GM19351 (cell line): ENCODE measurements around the gene ITM2A.

Experiments used
- ATAC-seq: cut with Tn5 transposase; IDR thresholded peaks from one replicate; pipeline ENCODE4 v1.9.1; 2021; ENCODE audit warnings: mild to moderate bottlenecking, moderate library complexity; ENCODE audit not compliant: unreplicated experiment

Gene ITM2A

DNA sequence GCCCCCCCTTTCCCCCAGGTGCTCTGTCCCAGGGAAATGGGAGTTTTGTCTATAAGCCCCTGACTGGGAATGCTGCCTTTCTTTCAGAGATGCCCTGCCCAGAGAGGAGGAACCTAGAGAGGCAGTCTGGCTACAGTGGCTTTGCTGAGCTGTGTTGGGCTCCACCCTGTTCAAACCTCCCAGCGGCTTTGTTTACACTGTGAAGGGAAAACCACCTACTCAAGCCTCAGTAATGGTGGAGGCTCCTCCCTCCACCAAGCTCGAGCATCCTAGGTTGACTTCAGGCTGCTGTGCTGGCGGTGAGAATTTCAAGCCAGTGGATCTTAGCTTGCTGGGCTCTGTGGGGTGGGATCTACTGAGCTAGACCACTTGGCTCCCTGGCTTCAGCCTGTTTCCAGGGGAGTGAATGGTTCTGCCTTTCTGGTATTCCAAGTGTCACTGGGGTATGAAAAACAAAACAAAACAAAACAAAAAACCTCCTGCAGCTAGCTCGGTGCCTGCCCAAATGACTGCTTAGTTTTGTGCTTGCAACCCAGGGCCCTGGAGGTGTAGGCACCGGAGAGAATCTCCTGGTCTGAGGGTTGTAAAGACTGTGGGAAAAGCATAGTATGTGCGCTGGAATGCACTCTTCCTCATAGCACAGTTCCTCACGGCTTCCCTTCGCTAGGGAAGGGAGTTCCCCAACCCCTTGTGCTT, 41.7 kb downstream of the ITM2A start:
- no peak for ATAC-seq
